ENCODE measurements around the gene CDK8.

Gene CDK8

DNA sequence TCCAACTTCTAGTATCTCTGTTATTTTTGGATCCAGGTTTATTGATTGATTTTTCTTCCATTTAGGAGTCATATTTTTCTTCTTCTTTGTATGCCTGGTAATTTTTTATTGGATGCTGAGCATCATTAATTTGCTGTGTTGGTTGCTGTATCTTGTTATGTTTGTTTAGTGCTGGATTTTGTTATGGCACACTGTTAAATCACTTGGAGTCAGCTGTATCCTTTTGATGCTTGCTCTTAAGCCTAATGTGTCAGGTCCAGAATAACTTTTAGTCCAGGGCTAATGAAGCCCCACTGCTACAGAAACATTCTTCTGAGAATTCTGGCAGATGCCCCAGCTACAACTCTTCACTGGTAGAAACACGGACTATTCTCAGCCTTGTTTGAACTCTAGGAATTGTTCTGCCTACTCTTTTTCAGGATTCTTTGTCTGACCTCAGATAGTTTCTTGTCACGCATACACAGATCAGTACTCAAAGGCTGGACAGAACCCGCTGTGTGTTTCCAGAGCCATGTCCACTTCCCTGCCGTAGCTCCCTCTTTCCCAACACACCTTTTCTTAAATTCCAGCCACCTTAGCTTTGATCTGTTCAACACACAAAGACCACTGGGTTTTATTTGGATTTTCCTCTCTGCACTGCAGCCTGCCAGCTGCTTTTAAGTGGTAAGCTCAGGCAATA lies 166.5 kb downstream of the CDK8 start:
- H3K27me3 ChIP-seq (replicated peaks; ENCODE audit: control insufficient read depth, insufficient read depth, low read length): no peaks in the 10 kb centered on the region
- TF ChIP-seq, protein P1, sequence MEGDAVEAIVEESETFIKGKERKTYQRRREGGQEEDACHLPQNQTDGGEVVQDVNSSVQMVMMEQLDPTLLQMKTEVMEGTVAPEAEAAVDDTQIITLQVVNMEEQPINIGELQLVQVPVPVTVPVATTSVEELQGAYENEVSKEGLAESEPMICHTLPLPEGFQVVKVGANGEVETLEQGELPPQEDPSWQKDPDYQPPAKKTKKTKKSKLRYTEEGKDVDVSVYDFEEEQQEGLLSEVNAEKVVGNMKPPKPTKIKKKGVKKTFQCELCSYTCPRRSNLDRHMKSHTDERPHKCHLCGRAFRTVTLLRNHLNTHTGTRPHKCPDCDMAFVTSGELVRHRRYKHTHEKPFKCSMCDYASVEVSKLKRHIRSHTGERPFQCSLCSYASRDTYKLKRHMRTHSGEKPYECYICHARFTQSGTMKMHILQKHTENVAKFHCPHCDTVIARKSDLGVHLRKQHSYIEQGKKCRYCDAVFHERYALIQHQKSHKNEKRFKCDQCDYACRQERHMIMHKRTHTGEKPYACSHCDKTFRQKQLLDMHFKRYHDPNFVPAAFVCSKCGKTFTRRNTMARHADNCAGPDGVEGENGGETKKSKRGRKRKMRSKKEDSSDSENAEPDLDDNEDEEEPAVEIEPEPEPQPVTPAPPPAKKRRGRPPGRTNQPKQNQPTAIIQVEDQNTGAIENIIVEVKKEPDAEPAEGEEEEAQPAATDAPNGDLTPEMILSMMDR (IDR thresholded peaks at IDR 0.05; ENCODE audit: insufficient read depth, low read length, poor library complexity, severe bottlenecking): no peak
- H3K4me3 ChIP-seq (replicated peaks; ENCODE audit: low read depth, low read length): no peak overlapping the region
- DNase-seq (ENCODE audit: extremely low read depth, insufficient read length): no peak
- H3K36me3 ChIP-seq (ENCODE audit: control insufficient read depth, insufficient read depth, low read length): no peaks in the 10 kb centered on the region

DNA sequence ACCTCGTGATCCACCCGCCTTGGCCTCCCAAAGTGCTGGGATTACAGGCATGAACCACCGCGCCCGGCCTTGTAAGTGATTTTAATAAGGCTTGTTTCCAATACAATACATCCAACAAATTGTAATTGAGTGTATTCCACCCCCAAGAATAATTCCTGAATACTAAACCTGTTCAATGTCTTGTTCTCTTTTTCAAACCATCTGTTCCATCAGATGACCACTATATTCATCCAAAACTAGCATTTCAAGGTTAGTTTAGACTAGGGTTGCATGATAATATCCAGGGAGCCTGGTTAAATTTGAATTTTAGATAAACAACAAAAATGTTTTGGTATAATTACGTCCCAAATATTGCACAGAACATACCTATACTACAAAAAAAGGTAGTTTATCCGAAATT lies 168.1 kb downstream of the CDK8 start:
- no peak for DNase-seq (ENCODE audit: extremely low read depth, insufficient read length)
- Histone ChIP-seq H3K4me3 (replicated peaks; ENCODE audit: low read depth, low read length) (no peak overlapping the region), H3K27me3 (replicated peaks; ENCODE audit: control insufficient read depth, insufficient read depth, low read length) (no peaks in the 10 kb centered on the region), H3K36me3 (ENCODE audit: control insufficient read depth, insufficient read depth, low read length) (no peaks in the 10 kb centered on the region)
- TF ChIP-seq, protein P1 (IDR thresholded peaks at IDR 0.05; ENCODE audit: insufficient read depth, low read length, poor library complexity, severe bottlenecking): no peak

DNA sequence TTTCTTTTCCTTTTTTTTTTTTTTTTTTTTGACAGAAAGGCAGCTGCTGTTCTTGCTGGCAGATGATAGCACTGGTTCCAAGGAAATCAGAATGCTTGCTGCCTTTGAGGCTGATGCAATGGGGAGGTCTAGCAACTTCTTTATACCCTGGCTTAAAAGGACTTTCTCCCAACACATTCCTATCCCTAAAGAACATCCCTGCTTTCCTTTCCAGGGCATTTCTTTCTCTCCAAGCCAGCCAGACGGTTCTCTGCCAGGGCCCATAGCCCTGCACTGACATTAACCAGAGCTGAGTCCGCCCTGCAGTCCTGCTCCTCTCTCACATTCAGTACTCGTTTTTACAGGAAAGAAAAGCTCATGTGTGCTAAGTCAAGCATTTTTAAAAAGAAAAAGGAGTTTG lies 169.7 kb downstream of the CDK8 start:
- Histone ChIP-seq H3K27me3 (replicated peaks; ENCODE audit: control insufficient read depth, insufficient read depth, low read length) (no peaks in the 10 kb centered on the region), H3K36me3 (ENCODE audit: control insufficient read depth, insufficient read depth, low read length) (no peaks in the 10 kb centered on the region), H3K4me3 (replicated peaks; ENCODE audit: low read depth, low read length) (no peak overlapping the region)
- TF ChIP-seq, protein P1 (IDR thresholded peaks at IDR 0.05; ENCODE audit: insufficient read depth, low read length, poor library complexity, severe bottlenecking): no peak
- no peak for DNase-seq (ENCODE audit: extremely low read depth, insufficient read length)

DNA sequence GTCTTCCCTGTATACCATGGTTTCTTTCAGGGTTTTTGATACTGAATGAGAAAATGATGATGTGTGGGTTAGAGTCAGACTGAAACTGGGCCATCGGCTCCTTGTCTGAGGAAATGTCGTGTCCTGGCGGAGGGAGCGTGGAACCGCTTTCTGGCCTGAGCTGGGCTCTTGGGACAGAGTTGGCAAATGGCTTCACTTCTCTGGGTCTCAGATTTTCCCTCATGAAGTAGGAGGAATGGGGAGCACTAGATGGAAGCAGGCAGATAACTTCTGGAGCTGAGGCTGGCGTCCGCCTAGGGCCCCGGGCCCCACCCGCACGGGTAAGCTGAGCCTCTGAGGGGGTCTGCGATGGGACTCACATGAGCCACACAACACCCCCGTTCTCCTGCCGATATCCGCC lies 170.3 kb downstream of the CDK8 start:
- TF ChIP-seq, protein P1 (IDR thresholded peaks at IDR 0.05; ENCODE audit: insufficient read depth, low read length, poor library complexity, severe bottlenecking): no peak
- Histone ChIP-seq H3K27me3 (replicated peaks; ENCODE audit: control insufficient read depth, insufficient read depth, low read length) (no peaks in the 10 kb centered on the region), H3K4me3 (replicated peaks; ENCODE audit: low read depth, low read length) (no peak overlapping the region), H3K36me3 (ENCODE audit: control insufficient read depth, insufficient read depth, low read length) (no peaks in the 10 kb centered on the region)
- no peak for DNase-seq (ENCODE audit: extremely low read depth, insufficient read length)

DNA sequence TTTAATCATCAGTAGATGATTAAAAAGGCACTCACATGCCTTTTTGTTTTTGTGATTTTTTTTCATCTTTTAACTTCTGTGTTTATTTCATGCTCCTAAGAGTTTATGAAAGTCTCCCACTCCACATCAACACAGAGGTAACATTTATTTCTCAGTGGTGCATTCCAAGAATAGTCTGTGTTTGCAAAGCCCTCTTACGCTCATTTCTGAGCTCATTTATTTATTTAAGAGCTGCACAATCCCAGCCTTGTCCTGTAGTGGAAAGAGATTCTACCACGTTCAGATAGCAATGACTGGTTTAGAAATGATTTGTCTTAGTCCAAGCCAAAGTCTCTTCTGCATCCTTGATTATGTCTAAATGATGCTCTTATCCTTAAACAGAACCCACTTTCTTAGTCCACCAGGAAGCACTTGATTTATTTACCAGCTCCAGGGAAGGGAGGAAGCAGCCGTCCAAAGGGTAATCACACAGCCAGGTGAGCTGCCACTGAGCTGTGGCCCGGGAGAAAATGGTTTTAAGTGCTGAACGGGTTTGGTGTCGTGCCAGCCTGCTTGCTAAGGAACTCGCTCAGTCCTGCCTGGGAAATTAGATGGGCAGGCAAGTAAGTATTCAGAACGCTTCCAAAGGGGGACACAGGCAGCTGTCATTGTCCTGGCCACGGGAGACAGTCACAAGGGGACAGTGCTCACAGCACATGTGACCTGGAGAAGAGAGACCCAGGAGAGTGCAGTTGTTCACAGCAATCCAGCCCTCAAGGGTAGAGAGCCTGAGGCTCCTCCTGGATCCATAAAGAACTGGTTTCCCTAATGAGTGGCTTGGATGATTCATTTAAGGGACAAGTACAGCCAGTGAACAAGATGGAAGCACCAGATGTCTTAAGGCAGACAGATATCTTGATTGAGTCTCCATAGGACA lies 171.8 kb downstream of the CDK8 start:
- TF ChIP-seq, protein P1 (IDR thresholded peaks at IDR 0.05; ENCODE audit: insufficient read depth, low read length, poor library complexity, severe bottlenecking): no peak
- H3K27me3 ChIP-seq (replicated peaks; ENCODE audit: control insufficient read depth, insufficient read depth, low read length): no peaks in the 10 kb centered on the region
- H3K36me3 ChIP-seq (ENCODE audit: control insufficient read depth, insufficient read depth, low read length): no peaks in the 10 kb centered on the region
- DNase-seq (ENCODE audit: extremely low read depth, insufficient read length): no peak
- no peak overlapping the region for H3K4me3 ChIP-seq (replicated peaks; ENCODE audit: low read depth, low read length)

All from GM06990 (cell line).